Keratinocyte (primary cell): ENCODE data around the gene MYBPC3. TPM values are rescaled to one million over a fixed set of nuclear protein-coding genes. Genes with fewer than 3 reads are reported as not detected.

ENCODE experiments used
- DNase-seq: peaks from one replicate; pipeline ENCODE4 v3.0.0-alpha.2; 2011; ENCODE audit warnings: low read depth, missing footprints, low spot score
- FAIRE-seq: peaks from 2 replicates; lab custom pipeline; 2011; peaks lifted over from hg19 to GRCh38; lab: Jason Lieb, UNC
- H2AFZ ChIP-seq: 2 replicates; pipeline ENCODE4 v1.6.0; 2012; ENCODE audit warnings: low read length, control low read depth, inconsistent platforms; ENCODE audit not compliant: control insufficient read depth
- H3K27ac ChIP-seq: 2 replicates; pipeline ENCODE4 v1.5.1; 2011; ENCODE audit warnings: low read length; ENCODE audit not compliant: control insufficient read depth, insufficient read depth
- H3K27me3 ChIP-seq: 3 replicates; pipeline ENCODE4 v1.6.0; 2011; ENCODE audit warnings: low read length; ENCODE audit not compliant: control insufficient read depth, insufficient read depth; ENCODE audit errors: extremely low read depth
- H3K36me3 ChIP-seq, 2 experiments: 2 replicates in 1 of 2; 3 replicates in 1 of 2; pipeline ENCODE4 v1.5.1; 2011; ENCODE audit warnings: low read length in 2 of 2, mild to moderate bottlenecking in 1 of 2; ENCODE audit not compliant: control insufficient read depth in 2 of 2, insufficient read depth in 2 of 2; ENCODE audit errors: extremely low read depth in 1 of 2
- H3K4me1 ChIP-seq: 3 replicates; pipeline ENCODE4 v1.5.1; 2011; ENCODE audit warnings: low read length; ENCODE audit not compliant: control insufficient read depth, insufficient read depth; ENCODE audit errors: extremely low read depth
- H3K4me2 ChIP-seq: 3 replicates; pipeline ENCODE4 v1.6.0; 2011; ENCODE audit warnings: low read depth, low read length; ENCODE audit not compliant: control insufficient read depth, insufficient read depth; ENCODE audit errors: extremely low read depth
- H3K4me3 ChIP-seq, 3 experiments: fragments of 200-600 bp in 1 of 3; sonication (generic) in 1 of 3; 2 replicates in 2 of 3; 3 replicates in 1 of 3; pipeline ENCODE4 v1.5.1; 2011 to 2016; ENCODE audit warnings: low read length in 3 of 3, mild to moderate bottlenecking in 3 of 3, control low read depth in 2 of 3, inconsistent platforms in 1 of 3, low read depth in 1 of 3, mixed read lengths in 1 of 3, mixed run types in 1 of 3, moderate library complexity in 1 of 3; ENCODE audit not compliant: control insufficient read depth in 2 of 3, insufficient read depth in 2 of 3; ENCODE audit errors: extremely low read depth in 1 of 3
- H3K79me2 ChIP-seq: 2 replicates; pipeline ENCODE4 v1.6.0; 2012; ENCODE audit warnings: low read length; ENCODE audit not compliant: control insufficient read depth, insufficient read depth
- H3K9ac ChIP-seq: 3 replicates; pipeline ENCODE4 v1.6.0; 2011; ENCODE audit warnings: low read length; ENCODE audit not compliant: control insufficient read depth, insufficient read depth; ENCODE audit errors: extremely low read depth
- H3K9me1 ChIP-seq: 3 replicates; pipeline ENCODE4 v1.6.0; 2011; ENCODE audit warnings: low read length; ENCODE audit not compliant: control insufficient read depth, insufficient read depth; ENCODE audit errors: extremely low read depth
- H3K9me3 ChIP-seq: 2 replicates; pipeline ENCODE4 v1.5.1; 2012; ENCODE audit warnings: low read depth, low read length; ENCODE audit not compliant: control insufficient read depth
- H4K20me1 ChIP-seq: 3 replicates; pipeline ENCODE4 v1.6.0; 2011; ENCODE audit warnings: low read length; ENCODE audit not compliant: control insufficient read depth, insufficient read depth; ENCODE audit errors: extremely low read depth
- EZH2 ChIP-seq: IDR thresholded peaks from one replicate; pipeline ENCODE4 v1.6.1; 2012; ENCODE audit warnings: inconsistent platforms, mild to moderate bottlenecking, low read length, moderate library complexity
- dilution Hi-C: fragments of 300-500 bp; cut with MboI; formaldehyde crosslinking; loops from one replicate; pipeline ENCODE4 v1.7.0; 2020; ENCODE audit warnings: low sequenced_read_pairs; ENCODE audit not compliant: extremely low pct_ligation_motif_present
- polyA plus RNA-seq, 5 experiments: library from polyadenylated mRNA; depleted of rRNA in 3 of 5; stranded (reverse) in 3 of 5; stranded (forward) in 1 of 5; unstranded in 1 of 5; fragments of >200 nt; gene quantifications; 1 replicate in 1 of 5; 2 replicates in 3 of 5; 3 replicates in 1 of 5; pipeline versions ENCODE4 v1.2.1 to v1.2.3, GENCODE V29; 2011 to 2012; ENCODE audit warnings: missing spikeins in 2 of 5, low read depth in 1 of 5, low replicate concordance in 1 of 5
- TF ChIP-seq, protein P1 (sequence below), 3 experiments: IDR thresholded peaks in 1 of 3; conservative IDR thresholded peaks in 1 of 3; optimal IDR thresholded peaks in 1 of 3; 2 replicates in 2 of 3; 3 replicates in 1 of 3; pipeline versions ENCODE3 to v1.5.1; 2011; ENCODE audit warnings: low read length in 3 of 3, mild to moderate bottlenecking in 3 of 3, moderate library complexity in 2 of 3, control low read depth in 1 of 3, inconsistent platforms in 1 of 3; ENCODE audit not compliant: insufficient read depth in 2 of 3; ENCODE audit errors: extremely low read depth in 1 of 3

Gene MYBPC3
- polyA plus RNA-seq, 1 donor (not counting 4 experiments of a cell fraction or from before 2014, with no cell fraction given): not detected

- H3K27ac ChIP-seq: no peak overlapping the region
These were observed 41.5 kb upstream of the MYBPC3 start for GRCh38 chr11:47394050-47394321.

GRCh38 chr11:47393163-47394049, 40.9 kb upstream of the MYBPC3 start:
- Histone ChIP-seq H4K20me1 (no peaks in the 10 kb centered on the region), H3K4me3 (no peak overlapping the region), H3K36me3 (no peaks in the 10 kb centered on the region), H3K4me1 (peaks cover 12% of the 10 kb centered on the region), H3K9me3 (no peaks in the 10 kb centered on the region), H2AFZ (no peak overlapping the region), H3K4me2 (no peak overlapping the region), H3K9me1 (no peaks in the 10 kb centered on the region), H3K9ac (no peak overlapping the region), H3K79me2 (no peaks in the 10 kb centered on the region), H3K27ac (no peak overlapping the region), H3K27me3 (no peaks in the 10 kb centered on the region)
- TF ChIP-seq, protein P1, sequence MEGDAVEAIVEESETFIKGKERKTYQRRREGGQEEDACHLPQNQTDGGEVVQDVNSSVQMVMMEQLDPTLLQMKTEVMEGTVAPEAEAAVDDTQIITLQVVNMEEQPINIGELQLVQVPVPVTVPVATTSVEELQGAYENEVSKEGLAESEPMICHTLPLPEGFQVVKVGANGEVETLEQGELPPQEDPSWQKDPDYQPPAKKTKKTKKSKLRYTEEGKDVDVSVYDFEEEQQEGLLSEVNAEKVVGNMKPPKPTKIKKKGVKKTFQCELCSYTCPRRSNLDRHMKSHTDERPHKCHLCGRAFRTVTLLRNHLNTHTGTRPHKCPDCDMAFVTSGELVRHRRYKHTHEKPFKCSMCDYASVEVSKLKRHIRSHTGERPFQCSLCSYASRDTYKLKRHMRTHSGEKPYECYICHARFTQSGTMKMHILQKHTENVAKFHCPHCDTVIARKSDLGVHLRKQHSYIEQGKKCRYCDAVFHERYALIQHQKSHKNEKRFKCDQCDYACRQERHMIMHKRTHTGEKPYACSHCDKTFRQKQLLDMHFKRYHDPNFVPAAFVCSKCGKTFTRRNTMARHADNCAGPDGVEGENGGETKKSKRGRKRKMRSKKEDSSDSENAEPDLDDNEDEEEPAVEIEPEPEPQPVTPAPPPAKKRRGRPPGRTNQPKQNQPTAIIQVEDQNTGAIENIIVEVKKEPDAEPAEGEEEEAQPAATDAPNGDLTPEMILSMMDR (optimal IDR thresholded peaks at IDR 0.05 in 1 of 3, IDR thresholded peaks at IDR 0.05 in 1 of 3, conservative IDR thresholded peaks at IDR 0.05 in 1 of 3; ENCODE audit: extremely low read depth in 1 of 3, insufficient read depth in 2 of 3, low read length in 3 of 3): no peak
- TF ChIP-seq EZH2: no peak
- no peak for DNase-seq
- FAIRE-seq: no peak
- dilution Hi-C loops: no loop called here

More at GRCh38 chr11:47394050-47394321, 41.5 kb upstream of the MYBPC3 start:
- no peaks in the 10 kb centered on the region for H3K27me3 ChIP-seq
- H3K4me2 ChIP-seq: no peak overlapping the region
- H4K20me1 ChIP-seq: no peaks in the 10 kb centered on the region
- dilution Hi-C loops: no loop called here
- H3K9me1 ChIP-seq: no peaks in the 10 kb centered on the region
- H3K79me2 ChIP-seq: no peaks in the 10 kb centered on the region
- H2AFZ ChIP-seq: no peak overlapping the region
- H3K9ac ChIP-seq: no peak overlapping the region
- TF ChIP-seq EZH2: no peak
- TF ChIP-seq, protein P1 (optimal IDR thresholded peaks at IDR 0.05 in 1 of 3, IDR thresholded peaks at IDR 0.05 in 1 of 3, conservative IDR thresholded peaks at IDR 0.05 in 1 of 3; ENCODE audit: extremely low read depth in 1 of 3, insufficient read depth in 2 of 3, low read length in 3 of 3): no peak
- DNase-seq: no peak
- no peak overlapping the region for H3K4me3 ChIP-seq
- FAIRE-seq: no peak
- no peaks in the 10 kb centered on the region for H3K9me3 ChIP-seq
- peaks cover 11% of the 10 kb centered on the region for H3K4me1 ChIP-seq
- no peaks in the 10 kb centered on the region for H3K36me3 ChIP-seq
